GM21381 (cell line): ENCODE data around the gene SCYGR6.
"Not testable (repeated sequence)": the region's sequence is repeated elsewhere in the genome, so short reads cannot be mapped to it uniquely, and the experiment has no call there.

Experiments used
- ATAC-seq: cut with Tn5 transposase; IDR thresholded peaks from one replicate; pipeline ENCODE4 v1.9.1; 2021; ENCODE audit warnings: mild to moderate bottlenecking, moderate library complexity; ENCODE audit not compliant: unreplicated experiment

SCYGR6 gene

GRCh38 chr2:227724394-227725039 lies at the start of gene SCYGR6:
Gene SCYGR6, minus strand, starts transcription at chr2:227724757. Its CDS starts 0 bp downstream, at chr2:227724757.
- ATAC-seq, result no peak

GRCh38 chr2:227774011-227774624 lies 49.6 kb upstream of the SCYGR6 start:
- ATAC-seq, result no peak

GRCh38 chr2:227772932-227773331 lies 48.4 kb upstream of the SCYGR6 start:
- ATAC-seq, result no peak

GRCh38 chr2:227772197-227772661 lies 47.7 kb upstream of the SCYGR6 start:
- ATAC-seq, result no peak

GRCh38 chr2:227767830-227768229 lies 43.3 kb upstream of the SCYGR6 start:
- ATAC-seq, result no peak

GRCh38 chr2:227766373-227766883 lies 41.9 kb upstream of the SCYGR6 start:
- ATAC-seq, result peak; percentile 100

GRCh38 chr2:227765788-227766372 lies 41.3 kb upstream of the SCYGR6 start:
- ATAC-seq, result no peak

- ATAC-seq, result no peak
These were observed 37.4 kb upstream of the SCYGR6 start for GRCh38 chr2:227761740-227762476.

GRCh38 chr2:227759411-227760118 lies 35.0 kb upstream of the SCYGR6 start:
- no peak for ATAC-seq

- not testable (repeated sequence) for ATAC-seq
These were observed 31.7 kb upstream of the SCYGR6 start for GRCh38 chr2:227756261-227756660.

- ATAC-seq, result no peak
These were observed 23.5 kb upstream of the SCYGR6 start for GRCh38 chr2:227748079-227748478.

- ATAC-seq, result no peak
These were observed 21.0 kb upstream of the SCYGR6 start, which contains the start of gene SCYGR8 for GRCh38 chr2:227745594-227745993. Gene SCYGR8, plus strand, starts transcription at chr2:227745894. Its CDS starts 0 bp downstream, at chr2:227745894.

GRCh38 chr2:227740705-227741104 lies 16.1 kb upstream of the SCYGR6 start:
- ATAC-seq, result not testable (repeated sequence)

- no peak for ATAC-seq
These were observed 14.8 kb upstream of the SCYGR6 start for GRCh38 chr2:227739351-227739750.

GRCh38 chr2:227728035-227728434 lies 3.5 kb upstream of the SCYGR6 start, which contains the start of gene SCYGR7:
Gene SCYGR7, plus strand, starts transcription at chr2:227728335. Its CDS starts 0 bp downstream, at chr2:227728335.
- ATAC-seq, result no peak

- not testable (repeated sequence) for ATAC-seq
These were observed 1.7 kb downstream of the SCYGR6 start for GRCh38 chr2:227722821-227723220.

- no peak for ATAC-seq
These were observed 3.9 kb downstream of the SCYGR6 start for GRCh38 chr2:227720680-227721079.

- ATAC-seq, result no peak
These were observed 4.9 kb downstream of the SCYGR6 start for GRCh38 chr2:227719641-227720040.

GRCh38 chr2:227717687-227718567 lies 6.6 kb downstream of the SCYGR6 start, which contains the start of gene SLC19A3:
Gene SLC19A3, minus strand, starts transcription at chr2:227718028. Its CDS starts 15,710 bp downstream, at chr2:227702318.
- ATAC-seq, result no peak
